OCI-LY7 (cell line): Measurements from ENCODE around the gene AOX1.

Source experiments
- EZH2phosphoT487 ChIP-seq: fragments of 200-600 bp; sonication (generic); IDR thresholded peaks from 2 replicates; pipeline ENCODE4 v1.6.1; 2018; ENCODE audit warnings: low read depth, borderline replicate concordance, mild to moderate bottlenecking, mixed run types, antibody characterized with exemption, low read length, moderate library complexity, mixed read lengths
- TF ChIP-seq, protein P1 (sequence below): fragments of 200-600 bp; sonication (generic); conservative IDR thresholded peaks from 2 replicates; pipeline ENCODE4 v1.5.1; 2014; ENCODE audit warnings: mild to moderate bottlenecking, antibody characterized with exemption, low read length, moderate library complexity, mixed read lengths

DNA sequence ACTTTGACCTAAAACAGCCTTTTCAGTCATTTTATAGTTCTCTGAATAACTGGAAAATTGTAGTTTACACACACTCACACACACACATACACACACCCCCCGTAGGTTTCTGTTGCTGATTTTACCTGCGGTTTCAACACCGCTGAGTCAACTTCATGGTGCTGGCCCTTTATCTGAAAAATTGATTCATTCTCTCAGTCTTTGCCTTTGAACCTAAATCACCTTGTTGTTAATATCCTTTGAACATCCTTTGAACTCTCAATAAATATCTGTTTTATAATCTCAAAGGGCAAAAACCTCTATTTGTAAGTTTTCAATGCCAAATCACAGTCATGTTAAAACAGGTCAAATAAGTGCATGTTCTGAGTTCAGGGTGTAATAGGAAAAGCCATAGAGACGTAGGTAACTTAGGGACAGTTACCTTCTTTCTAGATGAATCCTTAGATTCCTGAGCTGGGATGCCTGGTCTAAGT, 116.9 kb downstream of the AOX1 start:
- TF ChIP-seq, protein P1, sequence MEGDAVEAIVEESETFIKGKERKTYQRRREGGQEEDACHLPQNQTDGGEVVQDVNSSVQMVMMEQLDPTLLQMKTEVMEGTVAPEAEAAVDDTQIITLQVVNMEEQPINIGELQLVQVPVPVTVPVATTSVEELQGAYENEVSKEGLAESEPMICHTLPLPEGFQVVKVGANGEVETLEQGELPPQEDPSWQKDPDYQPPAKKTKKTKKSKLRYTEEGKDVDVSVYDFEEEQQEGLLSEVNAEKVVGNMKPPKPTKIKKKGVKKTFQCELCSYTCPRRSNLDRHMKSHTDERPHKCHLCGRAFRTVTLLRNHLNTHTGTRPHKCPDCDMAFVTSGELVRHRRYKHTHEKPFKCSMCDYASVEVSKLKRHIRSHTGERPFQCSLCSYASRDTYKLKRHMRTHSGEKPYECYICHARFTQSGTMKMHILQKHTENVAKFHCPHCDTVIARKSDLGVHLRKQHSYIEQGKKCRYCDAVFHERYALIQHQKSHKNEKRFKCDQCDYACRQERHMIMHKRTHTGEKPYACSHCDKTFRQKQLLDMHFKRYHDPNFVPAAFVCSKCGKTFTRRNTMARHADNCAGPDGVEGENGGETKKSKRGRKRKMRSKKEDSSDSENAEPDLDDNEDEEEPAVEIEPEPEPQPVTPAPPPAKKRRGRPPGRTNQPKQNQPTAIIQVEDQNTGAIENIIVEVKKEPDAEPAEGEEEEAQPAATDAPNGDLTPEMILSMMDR, result no peak
- TF ChIP-seq EZH2phosphoT487, result no peak
